ENCODE measurements around the gene AMN. TPM values are rescaled to one million over a fixed set of nuclear protein-coding genes. Genes with fewer than 3 reads are reported as not detected.

AMN gene
- total and polyA plus RNA-seq, 2 experiments from 2014 or later = 0.48 to 1.3 TPM

DNA sequence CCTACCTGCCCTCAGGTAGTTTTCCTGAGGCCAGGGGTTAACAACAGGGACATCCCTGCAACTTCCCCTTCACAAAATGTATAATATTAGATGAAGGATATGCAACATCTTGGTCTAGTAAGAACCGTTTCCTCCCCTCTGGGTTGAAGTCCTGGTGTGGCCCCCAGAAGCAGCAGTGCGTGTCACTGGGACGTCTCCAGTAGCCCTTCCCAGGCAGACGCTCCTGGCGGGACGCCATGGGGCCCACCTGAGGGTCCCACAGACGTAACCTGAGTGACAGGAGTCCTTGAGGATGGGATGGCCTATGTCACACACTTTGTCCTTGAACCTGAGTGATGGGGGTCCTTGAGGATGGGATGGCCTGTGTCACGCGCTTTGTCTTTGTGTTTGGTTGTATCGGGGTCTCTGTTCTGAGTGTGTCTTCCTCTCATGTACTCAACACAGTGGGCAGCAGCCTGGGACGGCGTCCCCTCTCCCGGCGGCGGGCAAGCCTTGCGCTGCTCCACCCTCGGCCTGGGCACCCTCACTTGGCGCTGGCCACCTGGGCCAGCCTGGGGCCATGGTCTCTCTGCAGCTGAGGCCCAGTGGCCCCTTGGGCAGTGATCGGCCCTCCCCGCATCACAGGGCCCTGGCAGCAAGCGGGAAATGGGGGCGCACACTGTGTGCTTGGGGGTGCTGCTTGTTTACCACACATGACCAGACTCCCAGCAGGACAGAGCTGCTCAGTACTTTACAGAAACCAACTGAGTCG lies 14.3 kb upstream of the AMN start:
- Histone ChIP-seq H3K4me1 (ENCODE audit: low read depth) (peaks cover 11% of the 10 kb centered on the region), H3K36me3 (peaks cover 7% of the 10 kb centered on the region), H3K4me3 (no peak overlapping the region), H3K9me3 (ENCODE audit: low read depth) (no peaks in the 10 kb centered on the region), H3K27me3 (no peaks in the 10 kb centered on the region), H3K27ac (no peak overlapping the region)
- no peak for DNase-seq (ENCODE audit: low read depth in 1 of 2, low spot score in 1 of 2)
- TF ChIP-seq, protein P1, sequence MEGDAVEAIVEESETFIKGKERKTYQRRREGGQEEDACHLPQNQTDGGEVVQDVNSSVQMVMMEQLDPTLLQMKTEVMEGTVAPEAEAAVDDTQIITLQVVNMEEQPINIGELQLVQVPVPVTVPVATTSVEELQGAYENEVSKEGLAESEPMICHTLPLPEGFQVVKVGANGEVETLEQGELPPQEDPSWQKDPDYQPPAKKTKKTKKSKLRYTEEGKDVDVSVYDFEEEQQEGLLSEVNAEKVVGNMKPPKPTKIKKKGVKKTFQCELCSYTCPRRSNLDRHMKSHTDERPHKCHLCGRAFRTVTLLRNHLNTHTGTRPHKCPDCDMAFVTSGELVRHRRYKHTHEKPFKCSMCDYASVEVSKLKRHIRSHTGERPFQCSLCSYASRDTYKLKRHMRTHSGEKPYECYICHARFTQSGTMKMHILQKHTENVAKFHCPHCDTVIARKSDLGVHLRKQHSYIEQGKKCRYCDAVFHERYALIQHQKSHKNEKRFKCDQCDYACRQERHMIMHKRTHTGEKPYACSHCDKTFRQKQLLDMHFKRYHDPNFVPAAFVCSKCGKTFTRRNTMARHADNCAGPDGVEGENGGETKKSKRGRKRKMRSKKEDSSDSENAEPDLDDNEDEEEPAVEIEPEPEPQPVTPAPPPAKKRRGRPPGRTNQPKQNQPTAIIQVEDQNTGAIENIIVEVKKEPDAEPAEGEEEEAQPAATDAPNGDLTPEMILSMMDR (IDR thresholded peaks at IDR 0.05; ENCODE audit: low read depth, low read length) = no peak

- H3K27me3 ChIP-seq = no peaks in the 10 kb centered on the region
- H3K4me1 ChIP-seq (ENCODE audit: low read depth) = peaks cover 9% of the 10 kb centered on the region
- no peak overlapping the region for H3K27ac ChIP-seq
- no peak for DNase-seq (ENCODE audit: low read depth in 1 of 2, low spot score in 1 of 2)
- H3K4me3 ChIP-seq = no peak overlapping the region
- peaks cover 7% of the 10 kb centered on the region for H3K36me3 ChIP-seq
- TF ChIP-seq, protein P1 (IDR thresholded peaks at IDR 0.05; ENCODE audit: low read depth, low read length) = no peak
- H3K9me3 ChIP-seq (ENCODE audit: low read depth) = no peaks in the 10 kb centered on the region
Observed at GRCh38 chr14:102908766-102909455, 13.6 kb upstream of the AMN start.

DNA sequence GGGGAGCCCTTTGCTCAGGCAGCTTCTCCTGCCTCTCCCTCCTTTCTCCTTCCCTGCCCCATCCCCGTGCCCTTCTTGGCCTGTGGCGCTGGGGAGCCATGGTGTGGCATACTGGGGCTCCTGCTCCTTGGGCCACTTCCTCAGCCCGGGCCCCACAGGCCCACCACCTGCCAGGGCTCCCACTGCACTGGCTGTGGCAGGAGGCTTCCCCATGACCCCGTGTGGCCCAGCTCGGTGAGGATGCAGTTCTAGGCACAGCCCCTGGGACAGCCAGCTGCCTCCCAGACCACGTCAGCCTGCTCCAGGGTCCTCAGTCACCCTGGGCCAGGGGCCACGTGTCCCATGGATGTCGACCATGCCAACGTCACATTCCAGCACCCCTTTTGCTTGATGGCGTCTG lies 13.0 kb upstream of the AMN start:
- peaks cover 9% of the 10 kb centered on the region for H3K4me1 ChIP-seq (ENCODE audit: low read depth)
- DNase-seq (ENCODE audit: low read depth in 1 of 2, low spot score in 1 of 2) = no peak
- no peaks in the 10 kb centered on the region for H3K9me3 ChIP-seq (ENCODE audit: low read depth)
- H3K36me3 ChIP-seq = peaks cover 7% of the 10 kb centered on the region
- TF ChIP-seq, protein P1 (IDR thresholded peaks at IDR 0.05; ENCODE audit: low read depth, low read length) = no peak
- H3K27me3 ChIP-seq = no peaks in the 10 kb centered on the region
- H3K4me3 ChIP-seq = no peak overlapping the region
- H3K27ac ChIP-seq = no peak overlapping the region

- Histone ChIP-seq H3K36me3 (peaks cover 7% of the 10 kb centered on the region), H3K4me1 (ENCODE audit: low read depth) (peaks cover 9% of the 10 kb centered on the region), H3K27ac (no peak overlapping the region), H3K4me3 (no peak overlapping the region), H3K9me3 (ENCODE audit: low read depth) (no peaks in the 10 kb centered on the region), H3K27me3 (no peaks in the 10 kb centered on the region)
- no peak for DNase-seq (ENCODE audit: low read depth in 1 of 2, low spot score in 1 of 2)
- TF ChIP-seq, protein P1 (IDR thresholded peaks at IDR 0.05; ENCODE audit: low read depth, low read length) = no peak
Observed at GRCh38 chr14:102909911-102910310, 12.6 kb upstream of the AMN start.

GRCh38 chr14:102910442-102910841 lies 12.0 kb upstream of the AMN start:
- TF ChIP-seq, protein P1 (IDR thresholded peaks at IDR 0.05; ENCODE audit: low read depth, low read length) = no peak
- no peak for DNase-seq (ENCODE audit: low read depth in 1 of 2, low spot score in 1 of 2)

More at GRCh38 chr14:102910442-102910841, 12.0 kb upstream of the AMN start:
- Histone ChIP-seq H3K27me3 (no peaks in the 10 kb centered on the region), H3K4me1 (ENCODE audit: low read depth) (peaks cover 9% of the 10 kb centered on the region), H3K9me3 (ENCODE audit: low read depth) (no peaks in the 10 kb centered on the region), H3K4me3 (no peak overlapping the region), H3K36me3 (peaks cover 7% of the 10 kb centered on the region), H3K27ac (no peak overlapping the region)
